ENCODE data around the gene TMEM151B.
"Not testable (repeated sequence)": the region's sequence is repeated elsewhere in the genome, so short reads cannot be mapped to it uniquely, and the experiment has no call there.

The TMEM151B gene

DNA sequence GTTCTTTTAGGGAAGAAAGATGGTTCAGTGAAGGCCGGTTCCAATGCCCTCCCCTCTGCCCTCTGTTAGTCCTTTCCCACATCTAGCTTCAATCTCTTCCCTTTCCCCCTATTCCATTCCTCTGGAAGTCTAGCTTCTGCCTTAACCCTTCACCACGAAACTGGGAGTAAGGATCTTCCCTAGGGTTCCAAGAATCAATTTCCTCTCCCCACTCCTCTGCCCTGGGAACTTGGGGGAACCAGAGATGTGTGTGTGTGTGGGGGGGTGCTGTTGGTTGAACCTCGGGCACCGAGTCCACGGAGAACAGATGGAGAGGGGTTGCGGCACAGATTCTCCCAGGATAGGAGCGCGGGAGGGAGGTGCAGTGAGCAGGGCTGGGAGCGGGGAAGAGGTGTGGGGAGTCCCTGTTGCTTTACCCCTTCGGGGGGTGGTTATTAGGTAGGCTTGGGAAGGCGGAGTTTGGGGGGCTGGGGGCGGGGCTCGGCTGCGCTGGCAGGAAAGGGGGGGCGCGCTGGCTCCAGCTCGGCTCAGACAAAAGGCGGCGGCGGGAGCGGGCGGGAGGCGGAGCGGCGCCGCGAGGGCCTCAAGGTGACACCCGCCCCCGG is at the start of gene TMEM151B:
Gene TMEM151B, plus strand, starts transcription at position 530 of the 605 bp plus-strand sequence. CDS start 293 bp downstream, outside the sequence.
- no peak for DNase-seq

DNA sequence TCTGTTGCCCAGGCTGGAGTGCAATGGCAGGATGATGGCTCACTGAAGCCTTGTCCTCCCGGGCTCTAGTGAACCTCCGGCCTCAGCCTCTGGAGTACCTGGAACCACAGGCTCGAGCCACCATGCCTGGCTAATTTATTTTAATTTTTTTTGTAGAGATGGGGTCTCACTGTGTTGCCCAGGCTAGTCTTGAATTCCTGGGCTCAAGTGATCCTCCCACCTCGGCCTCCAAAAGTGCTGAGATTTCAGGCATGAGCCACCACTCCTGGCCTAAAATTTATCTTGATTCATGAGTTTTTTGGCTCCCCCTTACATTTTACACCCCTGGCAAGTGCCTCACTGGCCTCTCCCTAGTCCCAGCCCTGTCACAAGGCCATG is 49.3 kb upstream of the TMEM151B start:
- DNase-seq, result no peak

DNA sequence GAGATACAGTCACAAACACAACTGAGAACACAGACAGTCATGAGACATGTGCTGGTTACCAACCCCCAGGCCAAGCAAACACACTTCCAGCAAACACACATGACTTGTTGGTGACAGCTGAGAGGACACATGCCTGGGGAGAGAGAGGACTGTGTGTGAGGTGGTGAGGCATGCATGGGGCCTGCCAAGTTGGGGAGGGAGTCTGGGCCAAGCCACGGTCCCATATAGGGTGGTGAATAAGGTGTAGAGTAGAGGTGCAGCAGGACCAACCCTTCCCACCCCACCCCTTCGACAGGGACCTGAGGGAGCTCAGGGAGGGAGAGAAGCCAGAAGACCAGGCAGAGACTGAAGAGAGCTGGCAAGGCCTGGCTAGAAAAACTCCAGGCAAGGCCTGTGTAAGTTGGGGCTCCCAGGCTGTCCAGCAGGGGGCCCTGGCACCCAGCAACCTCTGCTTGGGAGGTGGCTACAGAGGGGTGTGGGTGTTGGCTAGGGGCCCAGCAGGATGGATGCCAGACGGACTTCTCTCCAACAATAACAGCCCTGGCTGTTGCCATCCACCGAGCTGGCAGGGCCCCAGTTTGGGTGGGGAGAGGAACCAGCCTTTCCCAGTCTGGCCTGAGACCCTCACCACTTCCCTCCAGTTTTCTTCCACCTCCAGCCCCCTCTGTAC is 48.8 kb upstream of the TMEM151B start:
- peak; percentile 59 for DNase-seq

DNA sequence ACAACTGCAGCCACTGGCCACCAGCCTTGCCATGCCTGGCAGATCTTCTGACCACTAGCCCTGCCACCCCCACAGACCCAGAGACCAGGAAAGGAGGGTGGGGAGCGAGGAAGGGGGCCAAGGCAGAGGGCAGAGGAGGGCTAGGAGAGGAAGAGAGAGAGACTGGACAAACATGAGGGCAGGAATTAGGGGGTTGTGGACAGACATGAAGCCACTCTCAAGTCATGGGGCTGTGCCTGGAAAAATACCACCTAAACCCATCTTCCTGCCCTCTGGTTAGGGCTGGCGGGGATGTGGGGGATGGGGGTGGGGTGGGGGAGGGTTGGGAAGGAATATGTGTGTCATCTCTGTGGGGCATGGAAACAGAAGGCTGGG is 48.3 kb upstream of the TMEM151B start:
- DNase-seq, result no peak

DNA sequence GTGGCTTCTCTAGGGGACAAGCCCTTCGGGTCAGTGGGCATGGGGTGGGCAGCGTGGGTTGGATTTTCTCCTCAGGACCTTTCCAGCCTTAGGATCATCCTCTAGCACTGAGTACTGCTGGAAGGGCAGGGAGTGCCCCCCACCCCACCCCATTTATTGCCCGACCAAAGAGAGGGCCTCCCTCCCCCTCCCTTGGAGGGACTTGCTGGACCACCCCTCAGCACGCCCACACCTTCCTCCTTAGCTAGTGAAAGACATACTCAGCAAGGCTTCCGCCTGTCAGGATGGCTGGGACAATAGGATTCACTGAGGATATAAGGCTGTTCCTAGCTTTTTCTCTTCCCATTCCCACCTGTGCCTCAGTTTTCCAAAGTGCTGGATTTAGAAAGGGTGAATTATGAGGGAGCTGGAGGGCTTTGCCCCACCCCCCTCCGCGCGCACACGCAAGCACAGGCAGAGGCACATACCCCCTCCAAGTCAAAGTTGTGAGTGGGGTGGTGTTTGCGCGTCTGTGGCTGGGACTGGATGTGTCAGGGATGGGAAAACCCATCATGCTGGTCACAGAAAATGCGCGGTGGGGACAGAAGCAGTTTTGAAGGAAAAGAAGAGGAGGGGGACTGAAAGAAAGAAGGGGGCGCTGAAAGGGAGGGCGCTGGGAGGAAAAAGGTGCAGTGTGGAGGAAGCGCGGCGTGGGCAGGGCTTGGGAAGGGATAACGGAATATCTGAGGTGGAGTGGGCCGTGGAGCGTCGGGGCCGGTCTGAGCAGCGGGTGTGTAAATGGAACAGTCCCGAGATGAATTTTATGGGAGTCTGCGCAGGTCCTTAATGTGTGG is 47.5 kb upstream of the TMEM151B start:
- DNase-seq, result no peak

DNA sequence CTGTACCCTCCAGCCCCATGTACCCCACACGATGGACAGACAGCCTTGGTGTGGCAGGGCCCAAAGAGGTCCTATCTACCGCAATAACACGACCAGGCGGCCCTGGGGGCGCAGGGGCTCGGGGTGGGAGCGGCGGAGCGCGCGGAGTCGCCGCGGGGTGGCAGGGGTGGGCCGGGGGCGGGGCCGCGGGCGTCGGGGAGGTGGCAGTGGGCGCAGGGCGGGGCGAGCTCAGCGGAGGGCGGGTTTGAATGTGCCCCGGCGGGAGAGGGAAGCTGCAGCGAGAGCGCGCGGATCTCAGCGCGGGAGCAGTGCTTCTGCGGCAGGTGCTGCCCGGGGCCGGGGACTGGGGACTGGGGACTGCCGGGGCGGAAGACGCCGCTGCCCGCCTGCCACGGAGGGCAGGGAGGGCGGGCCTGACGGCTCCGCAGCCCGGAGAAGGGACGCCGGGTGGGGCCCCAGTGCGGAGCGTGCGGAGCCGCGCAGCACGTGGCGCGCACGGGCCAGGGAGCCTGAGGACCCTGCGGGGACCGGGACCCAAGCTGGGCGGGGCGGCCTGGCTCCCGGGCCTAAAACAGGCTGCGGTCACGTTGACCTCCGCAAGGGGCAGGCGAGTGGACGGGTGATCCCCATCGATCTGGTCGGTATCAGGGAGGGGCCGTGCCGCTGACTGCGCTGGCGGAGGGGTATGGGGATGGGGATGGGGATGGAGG is 46.8 kb upstream of the TMEM151B start, which contains the start of gene SLC29A1:
Gene SLC29A1, plus strand, starts transcription at position 277 of the 710 bp plus-strand sequence. CDS start 3,719 bp downstream, outside the sequence.
- peak; percentile 81 for DNase-seq

DNA sequence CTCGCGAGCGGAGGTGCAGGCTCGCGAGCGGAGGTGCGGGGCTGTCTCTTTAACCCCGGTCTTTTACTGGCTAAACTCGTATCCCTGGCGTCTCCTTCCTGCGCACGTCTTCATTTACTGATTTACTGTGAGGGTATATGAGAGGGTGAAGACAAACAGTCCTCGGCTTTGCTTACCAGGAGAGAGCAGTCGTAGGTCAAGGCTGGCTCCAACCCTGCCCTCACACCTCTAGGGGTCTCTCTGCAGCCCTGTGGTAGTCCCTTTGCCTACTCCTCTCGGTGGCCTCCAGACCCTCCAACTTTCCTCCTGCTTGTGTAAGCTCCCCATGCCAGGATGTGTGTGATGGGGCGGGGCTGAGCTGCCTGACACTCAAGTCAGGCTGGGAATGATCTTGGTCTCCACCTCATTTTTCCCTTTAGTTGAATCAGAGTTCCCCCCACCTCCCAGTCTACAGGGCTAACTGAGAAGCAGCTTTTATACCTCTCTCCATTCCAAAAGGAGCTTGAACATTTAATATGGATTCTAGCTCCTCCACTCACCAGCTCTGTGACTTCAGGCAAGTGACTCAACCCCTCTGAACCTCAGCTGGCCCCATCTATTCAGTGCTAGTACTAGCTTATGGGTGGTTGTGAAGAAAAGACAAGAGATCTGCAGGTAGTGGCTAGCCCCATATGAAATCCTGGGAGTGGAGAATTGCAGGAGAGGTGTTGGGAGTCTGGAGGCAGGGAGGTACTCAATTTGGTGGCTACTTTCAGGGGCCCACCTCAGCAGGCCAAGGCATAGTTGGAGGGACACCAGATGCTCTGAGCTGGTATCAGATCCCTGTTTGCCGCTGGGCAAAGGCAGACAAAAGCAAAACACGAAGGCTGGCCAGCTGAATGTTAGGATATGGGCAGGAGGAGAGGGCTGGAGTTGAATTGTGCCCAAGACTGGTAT is 46.0 kb upstream of the TMEM151B start:
- peak; percentile 1 for DNase-seq

DNA sequence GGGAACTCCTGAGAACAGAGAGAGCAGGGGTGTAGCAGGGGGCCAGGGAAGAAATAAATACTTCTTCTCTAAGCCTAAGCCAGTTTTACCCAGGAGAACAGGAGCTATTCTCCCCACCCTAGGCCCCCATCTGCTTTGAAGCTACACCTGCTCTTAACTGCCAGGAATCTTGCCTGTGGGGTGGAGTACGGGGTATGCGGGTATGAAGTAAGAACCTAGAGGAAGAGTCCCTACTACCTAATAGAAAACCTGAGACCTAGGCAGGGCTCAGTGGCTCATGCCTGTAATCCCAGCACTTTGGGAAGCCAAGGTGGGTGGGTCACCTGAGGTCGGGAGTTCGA is 45.3 kb upstream of the TMEM151B start:
- no peak for DNase-seq

DNA sequence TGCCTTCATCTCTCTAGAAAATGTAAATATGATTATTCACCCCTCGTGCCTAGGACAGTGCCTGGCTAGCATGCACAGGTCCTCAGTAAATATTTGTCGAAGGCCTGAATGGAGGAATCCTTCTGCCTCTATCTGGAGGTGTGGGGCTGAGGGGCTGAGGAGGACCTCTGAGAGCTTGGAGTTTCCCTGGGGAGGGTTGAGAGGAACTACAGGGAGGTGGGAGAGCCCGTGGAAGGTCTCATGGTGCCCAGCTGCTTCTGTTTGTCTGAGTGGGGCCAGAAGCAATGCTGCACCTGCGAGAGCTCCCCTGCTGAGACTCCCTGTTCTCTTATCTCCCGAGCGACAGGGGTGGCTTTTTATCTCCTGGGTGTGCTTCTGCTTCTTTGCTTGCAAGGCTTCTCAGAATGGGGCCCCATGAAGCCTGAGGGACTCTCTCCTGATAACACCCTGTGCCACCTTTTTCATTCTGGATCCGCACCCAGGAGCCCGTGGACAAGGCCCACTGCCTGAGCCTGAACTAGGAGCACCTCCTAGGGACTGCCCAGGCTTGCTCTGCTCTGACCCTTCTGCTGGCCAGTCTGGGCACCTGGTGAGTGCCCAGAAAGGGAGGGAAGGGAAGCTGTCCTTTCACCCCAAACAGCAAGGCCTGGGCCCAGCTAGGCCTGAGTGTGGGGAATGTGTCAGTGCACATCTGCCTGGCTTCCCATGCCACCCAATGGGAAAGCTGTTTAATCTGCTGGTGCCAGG is 44.5 kb upstream of the TMEM151B start:
- DNase-seq, result no peak

DNA sequence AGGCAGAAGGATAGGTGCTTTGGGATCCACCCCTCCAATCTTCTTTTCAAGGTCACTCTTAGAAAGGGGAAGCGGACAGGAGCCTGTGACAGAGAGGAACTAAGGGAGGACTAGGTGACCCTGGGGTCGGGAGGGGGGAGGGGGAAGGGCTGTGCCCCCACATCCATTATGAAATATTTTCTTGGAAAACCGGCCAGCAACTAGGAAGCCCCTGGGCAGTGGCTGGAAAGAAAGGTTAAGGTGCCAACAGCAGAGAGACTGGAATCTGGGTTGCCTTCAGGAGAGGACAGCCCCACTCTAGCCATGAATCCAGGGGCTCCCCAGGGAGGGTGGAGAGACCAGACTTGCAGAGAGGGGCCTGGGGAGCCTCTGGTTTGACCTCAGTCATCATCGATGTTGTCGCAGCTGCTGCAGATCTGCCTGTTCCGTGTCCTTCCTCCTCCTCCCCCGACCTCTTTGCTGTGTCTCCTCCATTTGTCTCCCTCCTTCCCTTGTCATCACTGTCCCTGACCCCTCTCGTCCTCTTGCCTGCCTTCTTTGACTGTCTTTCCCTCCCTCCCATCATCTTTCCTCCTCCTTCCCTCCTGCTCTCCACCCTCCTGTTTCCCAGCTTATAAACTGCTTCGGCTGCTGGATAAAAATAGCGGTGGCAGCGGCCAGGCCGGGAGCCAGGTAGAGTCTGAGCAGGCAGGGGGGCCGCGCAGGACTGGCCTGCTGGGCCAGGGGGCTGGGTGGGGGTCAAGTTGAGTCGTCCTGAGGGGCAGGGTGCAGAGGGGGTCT is 43.7 kb upstream of the TMEM151B start:
- DNase-seq, result no peak

DNA sequence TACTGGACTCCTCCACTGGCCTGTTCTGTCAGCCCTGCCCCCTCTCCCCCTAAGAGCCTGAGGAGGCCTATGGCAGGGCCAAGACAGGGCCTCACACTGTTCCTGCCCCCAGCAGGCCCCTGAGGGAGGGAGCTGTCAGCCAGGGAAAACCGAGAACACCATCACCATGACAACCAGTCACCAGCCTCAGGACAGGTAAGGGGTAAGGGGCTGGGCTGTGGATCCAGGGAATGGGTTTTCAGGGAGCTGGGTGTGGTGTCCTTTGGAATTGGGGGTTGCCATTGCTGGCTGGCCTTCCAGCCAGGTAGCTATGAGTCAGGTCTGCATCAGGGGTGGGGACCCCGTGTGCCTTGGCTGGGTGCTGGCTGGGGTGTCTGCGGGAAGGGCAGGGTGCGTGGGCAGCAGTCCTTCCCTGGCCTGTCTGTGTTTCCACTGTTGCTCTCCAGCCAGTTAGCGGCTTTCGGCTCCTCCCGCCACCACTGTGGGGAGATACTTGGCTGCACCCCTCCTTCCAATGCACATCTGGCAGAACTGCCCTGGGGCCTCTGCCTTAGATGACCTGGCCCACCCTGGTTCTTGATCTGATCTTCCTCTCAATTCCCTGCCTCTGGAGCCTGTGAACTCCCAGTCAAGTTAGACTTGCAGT is 43.0 kb upstream of the TMEM151B start:
- DNase-seq, result no peak

DNA sequence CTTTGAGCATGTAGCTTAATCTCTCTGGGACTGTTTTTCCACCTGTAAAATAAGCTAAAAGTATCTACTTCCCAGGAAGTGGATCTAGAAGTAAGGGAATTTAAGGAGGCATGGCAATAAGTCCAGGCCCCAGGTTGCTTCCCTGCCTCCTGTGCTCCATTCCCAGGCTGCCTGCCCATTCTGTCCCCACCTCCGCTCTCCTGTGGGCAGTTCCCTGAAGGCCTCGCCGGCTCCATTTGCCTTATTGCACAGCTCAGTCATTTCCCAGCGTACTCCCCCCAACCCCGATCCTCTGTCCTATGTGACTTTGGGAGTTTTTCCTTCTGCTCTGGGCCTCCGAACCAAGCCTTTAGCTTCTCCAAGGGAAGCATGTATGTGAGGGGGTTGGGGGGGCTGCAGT is 42.2 kb upstream of the TMEM151B start:
- no peak for DNase-seq

DNA sequence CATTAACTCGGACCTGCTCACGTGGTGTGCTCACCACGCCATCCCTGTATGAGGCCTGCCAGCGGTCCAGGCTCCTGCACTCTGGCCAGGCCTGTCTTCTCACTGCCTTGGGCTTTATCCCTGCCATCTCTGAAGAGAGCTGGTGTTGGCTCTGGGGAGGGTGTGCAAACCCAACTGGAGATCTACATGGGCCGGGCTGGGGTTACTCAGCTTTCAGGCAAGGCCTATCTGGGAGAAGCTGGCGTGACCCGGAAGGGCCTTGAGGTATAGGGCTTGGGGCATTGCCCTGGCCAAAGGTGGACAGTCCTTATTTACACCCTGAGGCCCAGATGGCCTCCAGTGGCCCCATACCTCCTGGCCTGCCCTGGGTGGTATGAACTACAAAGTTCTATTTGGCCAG is 41.8 kb upstream of the TMEM151B start:
- DNase-seq, result no peak

DNA sequence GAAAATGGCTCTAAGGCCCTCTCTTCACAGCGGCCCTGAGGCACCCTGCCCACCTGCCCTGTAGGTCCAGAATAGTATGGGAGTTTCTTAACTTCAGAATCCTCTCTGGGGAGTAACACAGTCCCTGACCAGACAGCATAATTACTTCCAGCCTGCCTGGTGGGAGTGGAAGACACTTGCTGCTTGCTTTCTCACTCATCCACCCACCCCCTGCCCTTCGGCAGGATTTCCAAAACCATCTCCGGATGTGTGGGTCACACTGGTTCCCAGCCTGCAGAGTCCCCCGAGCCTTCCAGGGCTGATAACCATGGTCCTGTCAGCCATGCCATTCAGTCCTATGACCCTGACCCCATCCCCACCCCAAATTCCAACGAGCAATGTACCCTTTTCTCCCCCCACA is 41.4 kb upstream of the TMEM151B start:
- DNase-seq, result no peak

DNA sequence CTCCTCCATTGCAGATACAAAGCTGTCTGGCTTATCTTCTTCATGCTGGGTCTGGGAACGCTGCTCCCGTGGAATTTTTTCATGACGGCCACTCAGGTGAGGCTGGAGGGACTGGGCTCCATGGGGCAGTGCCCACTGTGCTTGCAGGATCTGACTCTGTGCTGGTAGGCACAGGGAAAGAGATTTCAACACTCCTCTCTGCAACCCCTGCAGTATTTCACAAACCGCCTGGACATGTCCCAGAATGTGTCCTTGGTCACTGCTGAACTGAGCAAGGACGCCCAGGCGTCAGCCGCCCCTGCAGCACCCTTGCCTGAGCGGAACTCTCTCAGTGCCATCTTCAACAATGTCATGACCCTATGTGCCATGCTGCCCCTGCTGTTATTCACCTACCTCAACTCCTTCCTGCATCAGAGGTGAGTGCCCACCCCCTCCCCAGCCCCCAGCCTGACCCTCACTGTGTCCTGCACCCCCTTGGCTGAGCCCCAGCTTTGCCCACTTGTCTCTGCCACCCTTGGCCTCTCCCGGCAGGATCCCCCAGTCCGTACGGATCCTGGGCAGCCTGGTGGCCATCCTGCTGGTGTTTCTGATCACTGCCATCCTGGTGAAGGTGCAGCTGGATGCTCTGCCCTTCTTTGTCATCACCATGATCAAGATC is 40.7 kb upstream of the TMEM151B start:
- DNase-seq, result no peak

DNA sequence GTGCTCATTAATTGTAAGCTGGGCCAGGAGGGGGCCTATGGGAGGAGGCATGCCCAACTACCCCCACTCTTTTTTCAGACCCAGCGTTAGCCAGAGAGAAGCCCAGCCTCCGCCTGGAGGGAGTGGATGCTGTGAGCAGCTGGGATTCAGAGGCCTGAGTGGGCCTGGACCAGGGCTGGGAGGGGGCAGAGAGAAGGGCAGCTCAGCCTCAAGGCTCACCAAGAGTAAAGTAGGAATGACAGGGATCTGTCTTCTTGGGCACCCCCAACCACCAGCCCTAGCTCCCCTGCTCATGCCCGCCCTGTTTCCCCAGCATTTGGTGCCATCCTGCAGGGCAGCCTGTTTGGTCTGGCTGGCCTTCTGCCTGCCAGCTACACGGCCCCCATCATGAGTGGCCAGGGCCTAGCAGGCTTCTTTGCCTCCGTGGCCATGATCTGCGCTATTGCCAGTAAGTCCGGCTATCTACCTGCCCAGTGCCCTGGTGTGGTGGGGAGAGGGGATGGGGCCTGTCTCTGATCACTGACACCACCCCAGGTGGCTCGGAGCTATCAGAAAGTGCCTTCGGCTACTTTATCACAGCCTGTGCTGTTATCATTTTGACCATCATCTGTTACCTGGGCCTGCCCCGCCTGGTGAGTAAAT is 40.1 kb upstream of the TMEM151B start:
- DNase-seq, result no peak

DNA sequence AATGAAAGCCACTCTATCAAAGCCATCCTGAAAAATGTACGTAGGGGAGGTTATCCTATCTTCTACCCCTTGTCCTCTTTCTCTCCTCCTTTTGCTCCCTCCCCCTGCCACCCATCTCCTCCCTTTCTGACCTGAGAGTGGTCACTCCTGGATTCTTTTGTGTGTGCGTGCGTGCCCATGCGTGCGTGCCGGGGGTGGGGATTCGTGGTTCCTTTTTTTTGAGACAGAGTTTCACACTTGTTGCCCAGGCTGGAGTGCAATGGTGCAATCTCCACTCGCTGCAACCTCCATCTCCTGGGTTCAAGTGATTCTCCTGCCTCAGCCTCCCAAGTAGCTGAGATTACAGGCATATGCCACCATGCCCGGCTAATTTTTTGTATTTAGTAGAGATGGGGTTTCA is 38.8 kb upstream of the TMEM151B start:
- not testable (repeated sequence) for DNase-seq

DNA sequence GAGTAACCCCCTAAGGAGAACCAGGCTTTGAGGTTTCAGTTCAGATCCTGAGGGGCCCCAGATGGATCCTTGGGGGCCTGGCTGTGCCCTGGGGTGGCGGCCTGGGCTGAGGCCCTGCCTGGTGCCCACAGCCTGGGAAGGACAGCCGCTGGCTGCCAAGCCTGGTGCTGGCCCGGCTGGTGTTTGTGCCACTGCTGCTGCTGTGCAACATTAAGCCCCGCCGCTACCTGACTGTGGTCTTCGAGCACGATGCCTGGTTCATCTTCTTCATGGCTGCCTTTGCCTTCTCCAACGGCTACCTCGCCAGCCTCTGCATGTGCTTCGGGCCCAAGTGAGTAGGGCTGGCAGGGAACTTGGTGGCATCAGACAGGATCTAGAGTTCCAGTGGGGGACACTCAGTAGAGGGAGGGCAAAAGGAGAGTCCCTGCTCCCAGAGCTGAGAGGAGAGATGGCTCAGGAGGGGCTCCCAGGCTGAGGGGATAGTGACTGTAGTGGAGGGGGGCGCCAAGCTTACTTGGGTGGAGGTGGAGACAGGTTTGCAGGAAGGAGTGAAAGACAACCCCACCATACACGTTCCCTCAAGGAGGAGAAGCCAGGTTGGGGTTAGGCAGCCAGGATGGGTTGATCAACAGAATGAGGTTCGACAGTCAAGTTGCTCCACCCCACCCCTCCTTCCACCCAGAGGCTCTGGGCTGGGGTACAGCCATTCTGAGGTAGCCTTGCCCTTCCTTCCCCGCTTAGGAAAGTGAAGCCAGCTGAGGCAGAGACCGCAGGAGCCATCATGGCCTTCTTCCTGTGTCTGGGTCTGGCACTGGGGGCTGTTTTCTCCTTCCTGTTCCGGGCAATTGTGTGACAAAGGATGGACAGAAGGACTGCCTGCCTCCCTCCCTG is 37.3 kb upstream of the TMEM151B start:
- DNase-seq, result no peak
